GOT3 (cell line): Measurements from ENCODE around the gene PCDHGB5.

Source experiments
- DNase-seq: peaks from one replicate; lab custom pipeline; 2025; ENCODE audit warnings: mixed read lengths; lab: John Stamatoyannopoulos, UW

The PCDHGB5 gene

DNA sequence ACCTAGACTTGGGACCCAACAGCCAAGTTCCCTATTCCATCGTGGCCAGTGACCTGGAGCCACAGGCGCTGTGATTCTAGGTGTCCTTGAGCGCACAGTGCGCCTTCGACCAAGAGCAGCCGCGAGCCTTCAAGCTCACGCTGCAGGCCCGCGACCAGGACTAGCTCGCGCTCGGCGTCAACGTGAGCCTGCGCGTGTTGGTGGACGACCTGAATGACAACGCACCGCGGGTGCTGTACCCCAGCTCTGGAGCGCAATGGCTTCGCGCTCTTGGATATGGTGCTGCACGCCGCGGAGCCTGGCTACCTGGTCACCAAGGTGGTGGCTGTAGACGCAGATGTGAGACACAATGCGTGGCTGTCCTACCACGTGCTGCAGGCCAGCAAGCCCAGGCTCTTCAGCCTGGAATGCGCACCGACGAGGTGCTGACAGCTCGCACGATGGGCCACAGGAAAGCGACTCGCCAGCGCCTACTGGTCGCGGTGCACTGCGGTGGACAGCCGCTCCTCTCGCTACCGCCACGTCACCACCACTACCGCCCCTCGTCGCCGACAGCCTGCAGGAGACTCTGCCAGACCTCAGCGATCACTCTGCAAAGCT is 43.9 kb downstream of the PCDHGB5 start:
- DNase-seq: no peak
